ENCODE measurements around the gene AHCYL1.

DNA sequence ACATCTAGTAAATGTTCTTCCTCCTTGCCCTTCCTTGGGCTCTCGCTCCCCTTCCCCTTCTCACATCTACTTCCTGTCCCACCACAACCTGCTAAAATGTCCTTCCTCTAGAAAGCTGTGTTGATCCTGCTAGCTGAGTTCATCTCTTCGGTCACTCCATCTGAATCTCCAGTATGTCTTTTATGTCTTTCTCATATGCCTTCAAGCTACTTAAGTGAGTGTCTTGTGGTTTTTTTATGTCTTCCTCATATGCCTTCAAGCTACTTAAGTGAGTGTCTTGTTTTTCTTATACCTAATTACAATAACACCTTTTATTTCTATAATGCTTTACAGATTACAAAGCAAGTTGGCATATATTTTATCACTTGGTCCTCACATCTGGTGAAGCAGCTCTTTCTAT lies 40.0 kb upstream of the AHCYL1 start:
- TF ChIP-seq TAF1 (IDR thresholded peaks at IDR 0.05; ENCODE audit: borderline replicate concordance, low read depth, low read length) (no peak), POLR2A (IDR thresholded peaks at IDR 0.05; ENCODE audit: low read depth, low read length) (no peak), POLR2AphosphoS5 (IDR thresholded peaks at IDR 0.05; ENCODE audit: low read depth, low read length) (no peak)
